Measurements from ENCODE around the gene DSCAML1. TPM values are rescaled to one million over a fixed set of nuclear protein-coding genes. Genes with fewer than 3 reads are reported as not detected.

Gene DSCAML1
- total RNA-seq, 4 donors from 2014 or later: 2.9 to 5.8 (median 3.3) TPM

DNA sequence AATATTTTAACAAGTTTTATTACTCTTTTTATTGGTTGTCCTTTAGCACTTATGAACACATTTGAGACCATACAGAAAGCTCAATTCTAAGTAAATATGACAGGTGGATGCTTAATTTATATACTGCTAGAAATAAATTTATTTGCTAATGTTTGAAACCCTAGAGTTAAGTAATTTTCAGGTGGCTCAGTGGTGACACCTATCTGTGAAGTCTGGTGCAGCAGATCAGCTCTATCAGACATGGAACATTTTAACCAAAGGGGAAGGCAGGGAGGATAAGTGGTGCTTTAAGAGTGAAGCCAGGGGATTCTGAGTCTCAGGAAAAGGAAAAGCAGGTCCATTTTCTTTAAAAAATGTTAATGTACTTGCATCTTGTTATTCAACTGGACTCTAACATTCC lies 175.8 kb downstream of the DSCAML1 start:
- no peaks in the 10 kb centered on the region for H3K36me3 ChIP-seq
- peaks cover 0 to 3% of the 10 kb centered on the region in 2 donors for H3K9me3 ChIP-seq
- H3K4me3 ChIP-seq: no peak overlapping the region
- intact Hi-C loops (cut with DNase I; ENCODE audit: low total_unique reads): no loop called here
- no peaks in the 10 kb centered on the region for H3K27me3 ChIP-seq
- no peak for TF ChIP-seq POLR2A (IDR thresholded peaks at IDR 0.05)
- TF ChIP-seq, protein P1, sequence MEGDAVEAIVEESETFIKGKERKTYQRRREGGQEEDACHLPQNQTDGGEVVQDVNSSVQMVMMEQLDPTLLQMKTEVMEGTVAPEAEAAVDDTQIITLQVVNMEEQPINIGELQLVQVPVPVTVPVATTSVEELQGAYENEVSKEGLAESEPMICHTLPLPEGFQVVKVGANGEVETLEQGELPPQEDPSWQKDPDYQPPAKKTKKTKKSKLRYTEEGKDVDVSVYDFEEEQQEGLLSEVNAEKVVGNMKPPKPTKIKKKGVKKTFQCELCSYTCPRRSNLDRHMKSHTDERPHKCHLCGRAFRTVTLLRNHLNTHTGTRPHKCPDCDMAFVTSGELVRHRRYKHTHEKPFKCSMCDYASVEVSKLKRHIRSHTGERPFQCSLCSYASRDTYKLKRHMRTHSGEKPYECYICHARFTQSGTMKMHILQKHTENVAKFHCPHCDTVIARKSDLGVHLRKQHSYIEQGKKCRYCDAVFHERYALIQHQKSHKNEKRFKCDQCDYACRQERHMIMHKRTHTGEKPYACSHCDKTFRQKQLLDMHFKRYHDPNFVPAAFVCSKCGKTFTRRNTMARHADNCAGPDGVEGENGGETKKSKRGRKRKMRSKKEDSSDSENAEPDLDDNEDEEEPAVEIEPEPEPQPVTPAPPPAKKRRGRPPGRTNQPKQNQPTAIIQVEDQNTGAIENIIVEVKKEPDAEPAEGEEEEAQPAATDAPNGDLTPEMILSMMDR (IDR thresholded peaks at IDR 0.05): peak in 1 of 5 experiments; percentile 27
- no peak overlapping the region for H3K27ac ChIP-seq
- no peaks in the 10 kb centered on the region for H3K4me1 ChIP-seq
- DNase-seq: no peak
- in situ Hi-C loops (cut with MboI; ENCODE audit: low pct_ligation_motif_present in 1 of 4, low pct_unique_long_range_greater_than_20kb in 1 of 4, low sequenced_read_pairs in 3 of 4): no loop called here

DNA sequence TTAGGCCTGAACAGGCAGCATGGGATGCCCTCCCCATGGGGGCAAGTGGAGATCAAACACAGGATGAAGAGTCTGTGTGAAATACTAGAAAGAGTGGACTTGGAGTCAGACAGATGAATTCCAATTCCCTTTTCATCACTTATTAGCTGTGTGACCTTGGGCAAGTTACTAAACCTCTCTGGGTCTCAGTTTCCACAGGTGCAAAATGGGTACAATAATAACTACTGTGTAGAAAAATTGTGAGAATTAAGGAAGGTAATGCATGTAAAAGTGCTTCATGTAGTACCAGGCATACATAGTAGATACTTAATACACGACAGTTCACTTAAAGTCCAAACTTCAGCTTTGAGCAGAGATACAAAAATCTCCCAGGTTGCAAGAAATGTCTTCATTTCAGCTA lies 176.4 kb downstream of the DSCAML1 start:
- no peaks in the 10 kb centered on the region for H3K27me3 ChIP-seq
- TF ChIP-seq, protein P1 (IDR thresholded peaks at IDR 0.05): no peak
- no peak for TF ChIP-seq EP300 (IDR thresholded peaks at IDR 0.05; ENCODE audit: low read depth)
- TF ChIP-seq POLR2AphosphoS5 (IDR thresholded peaks at IDR 0.05): no peak
- TF ChIP-seq POLR2A (IDR thresholded peaks at IDR 0.05): no peak
- in situ Hi-C loops (cut with MboI; ENCODE audit: low pct_ligation_motif_present in 1 of 4, low pct_unique_long_range_greater_than_20kb in 1 of 4, low sequenced_read_pairs in 3 of 4) (no loop called here), intact Hi-C loops (cut with DNase I; ENCODE audit: low total_unique reads) (no loop called here)
- H3K36me3 ChIP-seq: no peaks in the 10 kb centered on the region
- WGBS, 2 donors (ENCODE audit: low coverage in 1 of 2): 75 to 90% methylated on average over 1 of the region's 1 CpG
- no peak overlapping the region for H3K4me3 ChIP-seq
- no peaks in the 10 kb centered on the region for H3K4me1 ChIP-seq
- H3K27ac ChIP-seq: no peak overlapping the region
- DNase-seq: no peak
- peaks cover 0 to 3% of the 10 kb centered on the region in 2 donors for H3K9me3 ChIP-seq

DNA sequence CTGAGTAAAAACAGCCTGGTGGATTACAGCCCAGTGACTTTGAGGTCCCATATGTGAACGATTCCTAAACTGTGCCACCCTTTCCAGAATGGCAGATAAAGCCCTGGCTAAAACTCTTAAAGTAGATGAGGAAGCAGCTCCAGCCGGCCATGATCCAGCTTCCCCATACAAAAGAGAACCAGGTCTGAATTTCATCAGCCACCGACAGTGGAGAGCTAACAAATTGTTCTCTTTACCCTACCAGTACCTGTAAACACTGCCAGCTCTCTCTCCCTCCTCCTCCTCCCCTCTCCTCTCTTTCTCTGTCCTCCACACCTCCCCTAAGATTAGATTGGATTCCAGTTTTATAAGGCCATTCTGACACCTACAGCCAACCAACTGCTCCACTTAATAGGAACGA lies 176.9 kb downstream of the DSCAML1 start:
- WGBS, 2 donors (ENCODE audit: low coverage in 1 of 2): 36 to 56% methylated on average over 4 of the region's 4 CpGs
- Histone ChIP-seq H3K4me3 (no peak overlapping the region), H3K36me3 (no peaks in the 10 kb centered on the region), H3K27ac (no peak overlapping the region), H3K27me3 (no peaks in the 10 kb centered on the region), H3K4me1 (no peaks in the 10 kb centered on the region), H3K9me3 (peaks cover 0 to 3% of the 10 kb centered on the region in 2 donors)
- TF ChIP-seq EP300 (IDR thresholded peaks at IDR 0.05; ENCODE audit: low read depth): no peak
- no peak for TF ChIP-seq POLR2A (IDR thresholded peaks at IDR 0.05)
- TF ChIP-seq POLR2AphosphoS5 (IDR thresholded peaks at IDR 0.05): no peak
- TF ChIP-seq, protein P1 (IDR thresholded peaks at IDR 0.05): no peak
- in situ Hi-C loops (cut with MboI; ENCODE audit: low pct_ligation_motif_present in 1 of 4, low pct_unique_long_range_greater_than_20kb in 1 of 4, low sequenced_read_pairs in 3 of 4) (no loop called here), intact Hi-C loops (cut with DNase I; ENCODE audit: low total_unique reads) (no loop called here)
- no peak for DNase-seq

DNA sequence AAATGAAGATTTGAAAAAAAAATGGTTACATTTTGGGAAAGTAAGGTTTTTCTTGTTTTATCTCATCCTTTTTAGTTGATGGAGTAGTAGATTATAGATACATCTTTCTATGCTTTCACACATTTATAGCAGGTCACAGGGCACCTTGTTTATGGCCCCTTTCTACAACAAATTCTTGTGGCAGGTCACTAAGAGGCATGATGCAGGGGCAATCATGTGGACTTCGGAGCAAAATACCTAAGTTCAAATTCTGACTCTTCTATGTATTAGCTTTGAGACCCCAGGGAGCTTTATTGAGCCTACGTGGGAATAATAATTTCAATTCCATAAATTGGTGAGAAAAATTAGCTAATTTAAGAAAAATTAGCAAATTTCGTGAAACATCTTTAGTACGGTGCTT lies 177.4 kb downstream of the DSCAML1 start:
- TF ChIP-seq POLR2AphosphoS5 (IDR thresholded peaks at IDR 0.05) (no peak), EP300 (IDR thresholded peaks at IDR 0.05; ENCODE audit: low read depth) (no peak), POLR2A (IDR thresholded peaks at IDR 0.05) (no peak)
- TF ChIP-seq, protein P1 (IDR thresholded peaks at IDR 0.05): no peak
- H3K4me1 ChIP-seq: no peaks in the 10 kb centered on the region
- in situ Hi-C loops (cut with MboI; ENCODE audit: low pct_ligation_motif_present in 1 of 4, low pct_unique_long_range_greater_than_20kb in 1 of 4, low sequenced_read_pairs in 3 of 4) (no loop called here), intact Hi-C loops (cut with DNase I; ENCODE audit: low total_unique reads) (no loop called here)
- H3K27me3 ChIP-seq: no peaks in the 10 kb centered on the region
- WGBS, 2 donors (ENCODE audit: low coverage in 1 of 2): 75 to 91% methylated on average over 4 of the region's 4 CpGs
- no peaks in the 10 kb centered on the region for H3K36me3 ChIP-seq
- H3K27ac ChIP-seq: no peak overlapping the region
- no peak overlapping the region for H3K4me3 ChIP-seq
- no peak for DNase-seq
- H3K9me3 ChIP-seq: peaks cover 0 to 3% of the 10 kb centered on the region in 2 donors
